IMR-90 (cell line): ENCODE data around the gene MGAT4C. TPM values are rescaled to one million over a fixed set of nuclear protein-coding genes. Genes with fewer than 3 reads are reported as not detected.

ENCODE experiments used
- ATAC-seq: fragments of 200-7000 bp; cut with Tn5 transposase; 2 replicates; pipeline ENCODE4 v1.9.1; 2020; ENCODE audit warnings: low read depth, mild to moderate bottlenecking, moderate library complexity
- BruUV-seq: library from RNA; stranded (reverse); fragments of 400-500 nt; replicated peaks from 2 replicates; lab custom pipeline; 2021; lab: Mats Ljungman, UMichigan
- CTCF ChIA-PET: fragments of 300-600 bp; formaldehyde crosslinking; extraction: SDS; loops from one replicate; lab custom pipeline; 2021; ENCODE audit warnings: antibody characterized with exemption; lab: Yijun Ruan, JAX
- POLR2A ChIA-PET: fragments of 300-600 bp; sonication (Branson Sonifier 250); formaldehyde crosslinking; loops from one replicate; lab custom pipeline; 2022; ENCODE audit warnings: antibody characterized with exemption; ENCODE audit not compliant: unreplicated experiment; lab: Charles Lee
- DNase-seq: peaks from one replicate; pipeline ENCODE4 v3.0.0; 2013
- H2AFZ ChIP-seq: replicated peaks from 2 replicates; pipeline ENCODE3; 2013; ENCODE audit warnings: low read length, mild to moderate bottlenecking; ENCODE audit not compliant: poor library complexity
- H2AK5ac ChIP-seq: 2 replicates; pipeline ENCODE4 v1.6.1; 2013; ENCODE audit warnings: low read depth, low read length, inconsistent platforms
- H2AK9ac ChIP-seq: replicated peaks from 2 replicates; pipeline ENCODE3; 2013; ENCODE audit warnings: mild to moderate bottlenecking, low read depth, low read length, moderate library complexity; ENCODE audit not compliant: poor library complexity
- H2BK120ac ChIP-seq: 2 replicates; pipeline ENCODE4 v1.6.1; 2013; ENCODE audit warnings: low read depth, low read length, inconsistent platforms
- H2BK15ac ChIP-seq: 3 replicates; pipeline ENCODE4 v1.6.1; 2013; ENCODE audit warnings: low read depth, low read length, inconsistent platforms
- H2BK20ac ChIP-seq: 2 replicates; pipeline ENCODE4 v1.6.1; 2013; ENCODE audit warnings: low read depth, mild to moderate bottlenecking, inconsistent platforms, low read length, moderate library complexity
- H2BK5ac ChIP-seq: 2 replicates; pipeline ENCODE4 v1.6.1; 2013; ENCODE audit warnings: mild to moderate bottlenecking, low read depth, low read length, inconsistent platforms; ENCODE audit not compliant: poor library complexity, severe bottlenecking
- H3K14ac ChIP-seq: replicated peaks from 2 replicates; pipeline ENCODE4 v1.6.1; 2013; ENCODE audit warnings: low read depth, low read length, inconsistent platforms
- H3K18ac ChIP-seq: 2 replicates; pipeline ENCODE4 v1.6.1; 2013; ENCODE audit warnings: low read depth, low read length, control low read depth
- H3K23ac ChIP-seq: 2 replicates; pipeline ENCODE4 v1.6.1; 2013; ENCODE audit warnings: low read depth, low read length, inconsistent platforms
- H3K27ac ChIP-seq: 2 replicates; pipeline ENCODE4 v1.5.1; 2013; ENCODE audit warnings: mild to moderate bottlenecking, control low read depth, low read length; ENCODE audit not compliant: insufficient read depth
- H3K27me3 ChIP-seq: 2 replicates; pipeline ENCODE4 v1.6.1; 2013; ENCODE audit warnings: low read length; ENCODE audit not compliant: control insufficient read depth, insufficient read depth
- H3K36me3 ChIP-seq: 2 replicates; pipeline ENCODE4 v1.6.1; 2013; ENCODE audit warnings: low read length, mixed read lengths; ENCODE audit not compliant: control insufficient read depth, insufficient read depth
- H3K4ac ChIP-seq: 2 replicates; pipeline ENCODE4 v1.6.1; 2013; ENCODE audit warnings: low read depth, low read length, inconsistent platforms
- H3K4me1 ChIP-seq: 2 replicates; pipeline ENCODE4 v1.6.1; 2013; ENCODE audit warnings: low read length, mixed read lengths; ENCODE audit not compliant: control insufficient read depth, insufficient read depth
- H3K4me2 ChIP-seq: 2 replicates; pipeline ENCODE4 v1.6.1; 2013; ENCODE audit warnings: low read depth, mild to moderate bottlenecking, control low read depth, low read length, moderate library complexity
- H3K4me3 ChIP-seq: 2 replicates; pipeline ENCODE4 v1.5.1; 2013; ENCODE audit warnings: low read depth, mild to moderate bottlenecking, control low read depth, low read length, moderate library complexity; ENCODE audit not compliant: insufficient read depth
- H3K56ac ChIP-seq: 2 replicates; pipeline ENCODE4 v1.6.1; 2013; ENCODE audit warnings: low read length, inconsistent platforms; ENCODE audit not compliant: insufficient read depth; ENCODE audit errors: extremely low read depth
- H3K79me1 ChIP-seq, 2 experiments: 2 replicates each; pipeline ENCODE4 v1.6.1; 2013; ENCODE audit warnings: low read length in 2 of 2, inconsistent platforms in 1 of 2, low read depth in 1 of 2
- H3K9ac ChIP-seq: 2 replicates; pipeline ENCODE4 v1.6.1; 2013; ENCODE audit warnings: low read depth, low read length, control low read depth
- H3K9me1 ChIP-seq: 2 replicates; pipeline ENCODE4 v1.6.1; 2013; ENCODE audit warnings: low read length, inconsistent platforms; ENCODE audit not compliant: insufficient read depth
- H3K9me3 ChIP-seq: 2 replicates; pipeline ENCODE4 v1.6.1; 2013; ENCODE audit warnings: low read length; ENCODE audit not compliant: control insufficient read depth, insufficient read depth
- H4K20me1 ChIP-seq: 2 replicates; pipeline ENCODE4 v1.6.1; 2013; ENCODE audit warnings: low read length, inconsistent platforms; ENCODE audit not compliant: insufficient read depth
- H4K5ac ChIP-seq: 2 replicates; pipeline ENCODE4 v1.6.1; 2013; ENCODE audit warnings: mild to moderate bottlenecking, low read depth, low read length, control low read depth
- H4K8ac ChIP-seq, 2 experiments: 2 replicates each; pipeline ENCODE4 v1.6.1; 2013; ENCODE audit warnings: low read depth in 2 of 2, low read length in 2 of 2, control low read depth in 1 of 2, inconsistent platforms in 1 of 2
- H4K91ac ChIP-seq: 2 replicates; pipeline ENCODE4 v1.6.1; 2013; ENCODE audit warnings: low read depth, low read length, inconsistent platforms; ENCODE audit not compliant: insufficient read depth
- BHLHE40 ChIP-seq: fragments of 150-350 bp; IDR thresholded peaks from 2 replicates; pipeline ENCODE4 v1.6.1; 2016; ENCODE audit warnings: mild to moderate bottlenecking, low read depth, low read length
- CEBPB ChIP-seq: IDR thresholded peaks from 2 replicates; pipeline ENCODE4 v1.6.1; 2012; ENCODE audit warnings: low read depth, low read length, improper control_type of control experiment
- CTCF ChIP-seq: conservative IDR thresholded peaks from 2 replicates; pipeline ENCODE4 v1.5.1; 2012; ENCODE audit warnings: mild to moderate bottlenecking, low read depth, low read length, improper control_type of control experiment
- ELK1 ChIP-seq: fragments of 150-350 bp; IDR thresholded peaks from 2 replicates; pipeline ENCODE4 v1.6.1; 2016; ENCODE audit warnings: low read depth, mild to moderate bottlenecking, low read length, moderate library complexity, borderline replicate concordance
- FOS ChIP-seq: fragments of 150-350 bp; IDR thresholded peaks from 2 replicates; pipeline ENCODE4 v1.6.1; 2016; ENCODE audit warnings: low read depth, low read length
- MAFK ChIP-seq: IDR thresholded peaks from 2 replicates; pipeline ENCODE4 v1.6.1; 2012; ENCODE audit warnings: low read depth, low read length, improper control_type of control experiment
- MAZ ChIP-seq: IDR thresholded peaks from 2 replicates; pipeline ENCODE4 v1.6.1; 2012; ENCODE audit warnings: low read depth, mild to moderate bottlenecking, low read length, improper control_type of control experiment, moderate library complexity, borderline replicate concordance
- MXI1 ChIP-seq: IDR thresholded peaks from 2 replicates; pipeline ENCODE4 v1.6.1; 2012; ENCODE audit warnings: low read depth, mild to moderate bottlenecking, low read length, moderate library complexity, borderline replicate concordance
- NFE2L2 ChIP-seq: fragments of 150-350 bp; IDR thresholded peaks from 2 replicates; pipeline ENCODE4 v1.6.1; 2016; ENCODE audit warnings: low read depth, mild to moderate bottlenecking, low read length
- POLR2A ChIP-seq: IDR thresholded peaks from 2 replicates; pipeline ENCODE4 v1.6.1; 2012; ENCODE audit warnings: mild to moderate bottlenecking, low read depth, low read length
- RAD21 ChIP-seq: IDR thresholded peaks from 2 replicates; pipeline ENCODE4 v1.6.1; 2012; ENCODE audit warnings: low read length, improper control_type of control experiment
- RCOR1 ChIP-seq: IDR thresholded peaks from 2 replicates; pipeline ENCODE4 v1.6.1; 2012; ENCODE audit warnings: mild to moderate bottlenecking, low read length, improper control_type of control experiment; ENCODE audit not compliant: insufficient replicate concordance
- RFX5 ChIP-seq: IDR thresholded peaks from 2 replicates; pipeline ENCODE4 v1.8.0; 2012; ENCODE audit warnings: low read depth, mild to moderate bottlenecking, low read length, moderate library complexity
- SMC3 ChIP-seq: fragments of 150-350 bp; IDR thresholded peaks from 2 replicates; pipeline ENCODE4 v1.6.1; 2016; ENCODE audit warnings: low read depth, mild to moderate bottlenecking, antibody characterized with exemption, low read length, moderate library complexity
- USF2 ChIP-seq: fragments of 150-350 bp; IDR thresholded peaks from 2 replicates; pipeline ENCODE4 v1.6.1; 2017; ENCODE audit warnings: mild to moderate bottlenecking, antibody characterized with exemption, low read length, low read depth
- WGBS, 2 experiments: methylation state at CpG; one replicate each; pipeline versions ENCODE4 v1.1.5 to v1.1.7; 2013; ENCODE audit warnings: missing lambda C conversion rate in 2 of 2; ENCODE audit not compliant: insufficient read length in 1 of 2; ENCODE audit errors: extremely low coverage in 2 of 2; 5-methylcytosine and 5-hydroxymethylcytosine counted together
- dilution Hi-C: fragments of 300-500 bp; cut with HindIII; formaldehyde crosslinking; loops from one replicate; pipeline ENCODE4 v1.14.3; 2018; ENCODE audit warnings: low sequenced_read_pairs; ENCODE audit not compliant: unreplicated experiment
- in situ Hi-C: fragments of 300-500 bp; cut with MboI; formaldehyde crosslinking; loops from 3 replicates; pipeline ENCODE4 v1.14.3; 2019; ENCODE audit warnings: low sequenced_read_pairs, inconsistent platforms, mixed read lengths
- intact Hi-C: fragments of 100-400 bp; cut with micrococcal nuclease; formaldehyde crosslinking; loops from 2 replicates; pipeline ENCODE4 v1.10.0; 2022
- polyA plus RNA-seq, 3 experiments: library from polyadenylated mRNA; depleted of rRNA; stranded (reverse); fragments of >200 nt; gene quantifications; 2 replicates each; pipeline ENCODE4 v1.2.3, GENCODE V29; 2012; ENCODE audit warnings: low replicate concordance in 1 of 3
- total RNA-seq: library from RNA; depleted of rRNA; stranded (reverse); fragments of >200 nt; gene quantifications from 2 replicates; pipeline ENCODE4 v1.2.3, GENCODE V29; 2012

MGAT4C gene
- total and polyA plus RNA-seq, 2 of the 4 experiments (the other 2 are of a cell fraction), result not detected

GRCh38 chr12:86052921-86053320 lies 203.3 kb downstream of the MGAT4C start:
- H4K91ac ChIP-seq, result no peak overlapping the region
- H2AK9ac ChIP-seq, result no peak overlapping the region
- H4K5ac ChIP-seq, result no peak overlapping the region
- H3K27ac ChIP-seq, result no peak overlapping the region
- H3K56ac ChIP-seq, result no peak overlapping the region
- H3K4me1 ChIP-seq, result no peaks in the 10 kb centered on the region
- intact Hi-C loops (no loop called here), dilution Hi-C loops (no loop called here), in situ Hi-C loops (no loop called here)
- no peak overlapping the region for H3K4me3 ChIP-seq
- no peak overlapping the region for H2BK15ac ChIP-seq
- H3K9me1 ChIP-seq, result no peaks in the 10 kb centered on the region
- no peak overlapping the region for H2BK20ac ChIP-seq
- WGBS, 2 experiments, result no CpG with 5 or more reads among the region's 5 CpGs
- H3K4ac ChIP-seq, result no peak overlapping the region
- no peak overlapping the region for H4K8ac ChIP-seq
- no peaks in the 10 kb centered on the region for H3K36me3 ChIP-seq
- no peak overlapping the region for H3K18ac ChIP-seq
- no peak overlapping the region for H3K9ac ChIP-seq
- no peak overlapping the region for H2AK5ac ChIP-seq
- no peaks in the 10 kb centered on the region for H3K27me3 ChIP-seq
- H2BK120ac ChIP-seq, result no peak overlapping the region
- ChIA-PET CTCF (interaction anchor here (0.8 kb wide), 1 partner anchor 12 kb away, joined by 3 read pairs; no protein-coding TSS in a partner anchor), POLR2A (no interaction called here)
- H3K4me2 ChIP-seq, result no peak overlapping the region
- H2AFZ ChIP-seq, result no peak overlapping the region
- no peak overlapping the region for H2BK5ac ChIP-seq
- H3K79me1 ChIP-seq, result no peaks in the 10 kb centered on the region
- no peaks in the 10 kb centered on the region for H4K20me1 ChIP-seq
- DNase-seq (no peak), ATAC-seq (no peak)
- no peak overlapping the region for H3K23ac ChIP-seq
- no peak for TF ChIP-seq MAFK
- TF ChIP-seq RAD21, result no peak
- no peak for TF ChIP-seq RFX5
- no peak for TF ChIP-seq RCOR1
- TF ChIP-seq FOS, result no peak
- TF ChIP-seq NFE2L2, result no peak
- no peak for TF ChIP-seq MXI1
- no peak for TF ChIP-seq MAZ
- TF ChIP-seq CTCF, result no peak
- TF ChIP-seq CEBPB, result no peak
- no peak for TF ChIP-seq SMC3
- no peak for TF ChIP-seq BHLHE40
- TF ChIP-seq ELK1, result no peak
- TF ChIP-seq POLR2A, result no peak
- TF ChIP-seq USF2, result no peak
- no peak overlapping the region for H3K14ac ChIP-seq
- H3K9me3 ChIP-seq, result no peaks in the 10 kb centered on the region
- no TSS peak for BruUV-seq
